ENCODE results near the gene OMP.

The OMP gene

DNA sequence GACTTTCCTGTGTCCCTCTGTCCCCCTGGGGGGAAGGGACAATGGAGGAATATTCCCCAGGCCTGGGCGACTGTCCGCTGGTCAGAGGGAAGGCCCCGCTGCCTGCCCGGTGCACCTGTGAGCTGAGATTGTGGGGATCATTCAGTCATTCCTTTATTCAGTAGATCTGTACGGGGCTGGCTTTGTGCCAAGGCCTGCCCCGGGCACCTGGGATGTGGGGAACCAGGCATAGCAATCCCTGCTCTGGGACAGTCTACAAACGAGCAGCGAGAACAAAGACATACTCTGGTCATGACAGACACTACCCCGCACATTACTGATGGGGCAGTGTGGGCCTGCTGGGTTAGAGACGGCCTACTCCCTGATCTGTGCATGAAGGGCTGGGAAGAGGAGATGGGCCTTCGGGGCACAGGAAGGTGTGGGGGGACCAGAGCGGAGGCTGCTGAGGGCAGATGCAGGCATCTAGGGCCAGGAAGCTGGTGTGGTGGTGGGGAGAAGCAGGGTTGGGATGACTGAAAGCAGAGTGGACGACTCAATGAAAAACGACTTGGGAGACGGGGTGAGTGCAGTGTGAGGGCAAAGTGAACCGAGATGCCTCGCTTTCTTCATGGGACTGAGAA lies 23.6 kb downstream of the OMP start:
- no peak for DNase-seq

DNA sequence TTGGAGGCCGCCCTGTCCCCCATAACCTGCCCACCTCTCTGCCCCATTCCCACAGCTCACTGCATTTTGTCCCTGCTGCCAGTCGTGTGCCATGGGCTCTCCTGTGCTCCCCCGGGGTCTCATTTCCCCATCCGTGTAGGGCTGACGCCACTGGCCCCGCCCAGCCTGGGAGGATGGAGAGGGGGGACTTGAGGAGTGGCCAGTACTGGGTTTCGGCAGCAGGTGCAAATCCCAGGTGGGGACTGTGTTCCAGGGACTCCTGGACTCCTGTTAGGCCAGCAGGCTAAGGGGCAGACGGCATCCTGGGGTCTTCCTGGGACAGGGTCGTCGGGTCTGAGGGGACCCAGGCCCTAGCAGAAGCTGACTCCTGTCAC lies 24.2 kb downstream of the OMP start:
- DNase-seq = no peak

DNA sequence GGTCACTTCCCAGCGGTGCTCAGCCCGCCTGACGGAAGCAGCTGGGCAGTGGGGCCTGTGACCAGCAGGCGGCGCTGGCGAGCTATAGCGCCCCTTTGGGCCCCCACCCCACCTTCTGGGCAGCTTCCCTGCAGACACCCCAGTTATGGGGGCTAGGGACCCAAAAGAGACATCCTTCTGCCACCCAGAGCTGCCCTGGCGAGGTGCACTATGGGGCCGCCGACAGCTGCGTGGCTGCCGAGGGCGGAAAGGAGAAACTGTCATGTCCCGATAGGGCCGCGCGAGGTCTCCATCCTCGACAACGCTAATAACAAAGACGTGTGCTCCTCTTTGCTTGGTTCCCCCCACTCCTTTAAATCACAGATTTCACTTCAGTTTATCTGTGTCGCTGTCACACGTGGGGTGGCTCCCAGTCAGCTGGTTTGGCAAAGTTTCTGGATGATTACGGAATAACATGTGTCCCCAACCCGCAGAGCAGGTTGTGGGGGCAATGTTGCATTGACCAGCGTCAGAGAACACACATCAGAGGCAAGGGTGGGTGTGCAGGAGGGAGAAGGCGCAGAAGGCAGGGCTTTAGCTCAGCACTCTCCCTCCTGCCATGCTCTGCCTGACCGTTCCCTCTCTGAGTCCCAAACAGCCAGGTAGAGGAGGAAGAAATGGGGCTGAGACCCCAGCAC lies 24.7 kb downstream of the OMP start:
- no peak for DNase-seq

DNA sequence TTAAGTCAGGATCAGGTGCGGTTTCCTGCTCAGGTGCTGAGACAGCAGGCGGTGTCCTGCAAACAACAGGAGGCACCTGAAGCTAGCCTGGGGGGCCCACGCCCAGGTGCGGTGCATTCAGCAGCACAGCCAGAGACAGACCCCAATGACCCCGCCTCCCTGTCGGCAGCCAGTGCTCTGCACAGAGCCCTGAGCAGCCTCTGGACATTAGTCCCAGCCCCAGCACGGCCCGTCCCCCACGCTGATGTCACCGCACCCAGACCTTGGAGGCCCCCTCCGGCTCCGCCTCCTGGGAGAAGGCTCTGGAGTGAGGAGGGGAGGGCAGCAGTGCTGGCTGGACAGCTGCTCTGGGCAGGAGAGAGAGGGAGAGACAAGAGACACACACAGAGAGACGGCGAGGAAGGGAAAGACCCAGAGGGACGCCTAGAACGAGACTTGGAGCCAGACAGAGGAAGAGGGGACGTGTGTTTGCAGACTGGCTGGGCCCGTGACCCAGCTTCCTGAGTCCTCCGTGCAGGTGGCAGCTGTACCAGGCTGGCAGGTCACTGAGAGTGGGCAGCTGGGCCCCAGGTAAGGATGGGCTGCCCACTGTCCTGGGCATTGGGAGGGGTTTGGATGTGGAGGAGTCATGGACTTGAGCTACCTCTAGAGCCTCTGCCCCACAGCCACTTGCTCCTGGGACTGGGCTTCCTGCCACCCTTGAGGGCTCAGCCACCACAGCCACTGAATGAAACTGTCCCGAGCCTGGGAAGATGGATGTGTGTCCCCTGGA lies 25.5 kb downstream of the OMP start, which contains the start of gene MYO7A:
Gene MYO7A (plus strand): TSS at position 327 of the 772 bp plus-strand sequence. CDS start 2,389 bp downstream, outside the sequence.
- DNase-seq = no peak

DNA sequence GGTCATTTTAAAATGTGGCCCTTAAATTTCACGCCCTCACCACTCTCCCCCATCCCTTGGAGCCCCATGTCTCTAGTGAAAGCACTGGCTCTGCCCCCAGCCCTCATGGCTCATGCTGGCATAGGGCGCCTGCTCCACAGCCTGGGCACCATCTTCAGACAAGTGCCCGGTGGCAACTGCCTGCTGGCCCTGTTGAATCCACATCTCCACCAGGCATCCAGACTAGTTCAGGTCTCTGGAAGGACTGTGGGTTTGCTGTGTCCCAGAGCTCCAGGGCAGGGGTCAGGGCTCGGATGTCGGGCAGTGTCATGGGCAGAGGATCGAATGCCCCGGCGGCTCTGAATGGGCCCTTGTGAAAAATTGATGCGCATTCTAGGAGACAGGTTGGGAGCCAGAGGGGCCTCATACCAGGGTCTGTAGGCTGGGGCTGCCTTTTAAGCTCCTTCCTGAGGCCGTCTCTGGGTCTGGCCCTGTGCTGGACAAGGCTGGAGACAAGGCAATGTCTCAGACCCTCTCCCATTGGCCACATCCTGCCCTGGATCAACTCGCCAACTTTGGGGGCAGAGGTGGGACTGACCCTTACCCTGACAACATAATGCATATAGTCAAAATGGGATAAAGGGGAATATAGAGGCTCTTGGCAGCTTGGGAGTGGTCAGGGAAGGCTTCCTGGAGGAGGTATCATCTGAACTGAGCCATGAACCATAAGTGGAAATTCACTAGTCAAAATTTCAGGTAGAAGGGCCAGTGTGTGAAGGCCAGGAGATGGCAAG lies 26.6 kb downstream of the OMP start:
- no peak for DNase-seq

DNA sequence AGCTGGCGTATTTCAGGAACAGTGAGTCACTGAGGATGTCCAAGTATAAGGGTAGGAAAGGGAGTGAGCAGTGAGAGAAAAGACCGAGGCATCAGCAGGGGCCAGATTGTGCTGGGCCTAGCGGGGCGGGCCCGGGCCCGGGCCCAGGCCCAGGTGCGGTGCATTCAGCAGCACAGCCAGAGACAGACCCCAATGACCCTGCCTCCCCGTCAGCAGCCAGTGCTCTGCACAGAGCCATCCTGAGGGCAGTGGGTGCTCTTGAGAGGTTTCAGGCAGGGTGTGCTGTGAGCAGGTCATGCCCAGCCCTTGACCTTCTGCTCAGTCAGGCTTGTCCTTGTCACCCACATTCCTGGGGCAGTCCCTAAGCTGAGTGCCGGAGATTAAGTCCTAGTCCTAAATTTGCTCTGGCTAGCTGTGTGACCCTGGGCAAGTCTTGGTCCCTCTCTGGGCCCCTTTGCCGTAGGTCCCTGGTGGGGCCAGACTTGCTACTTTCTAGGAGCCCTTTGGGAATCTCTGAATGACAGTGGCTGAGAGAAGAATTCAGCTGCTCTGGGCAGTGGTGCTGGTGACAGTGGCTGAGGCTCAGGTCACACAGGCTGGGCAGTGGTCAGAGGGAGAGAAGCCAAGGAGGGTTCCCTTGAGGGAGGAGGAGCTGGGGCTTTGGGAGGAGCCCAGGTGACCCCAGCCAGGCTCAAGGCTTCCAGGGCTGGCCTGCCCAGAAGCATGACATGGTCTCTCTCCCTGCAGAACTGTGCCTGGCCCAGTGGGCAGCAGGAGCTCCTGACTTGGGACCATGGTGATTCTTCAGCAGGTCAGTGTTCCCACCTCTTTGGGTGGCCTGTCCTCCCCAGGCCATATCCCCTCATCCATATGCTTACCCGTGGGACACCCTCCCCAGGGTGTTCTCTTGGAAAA lies 27.5 kb downstream of the OMP start:
- DNase-seq = no peak

DNA sequence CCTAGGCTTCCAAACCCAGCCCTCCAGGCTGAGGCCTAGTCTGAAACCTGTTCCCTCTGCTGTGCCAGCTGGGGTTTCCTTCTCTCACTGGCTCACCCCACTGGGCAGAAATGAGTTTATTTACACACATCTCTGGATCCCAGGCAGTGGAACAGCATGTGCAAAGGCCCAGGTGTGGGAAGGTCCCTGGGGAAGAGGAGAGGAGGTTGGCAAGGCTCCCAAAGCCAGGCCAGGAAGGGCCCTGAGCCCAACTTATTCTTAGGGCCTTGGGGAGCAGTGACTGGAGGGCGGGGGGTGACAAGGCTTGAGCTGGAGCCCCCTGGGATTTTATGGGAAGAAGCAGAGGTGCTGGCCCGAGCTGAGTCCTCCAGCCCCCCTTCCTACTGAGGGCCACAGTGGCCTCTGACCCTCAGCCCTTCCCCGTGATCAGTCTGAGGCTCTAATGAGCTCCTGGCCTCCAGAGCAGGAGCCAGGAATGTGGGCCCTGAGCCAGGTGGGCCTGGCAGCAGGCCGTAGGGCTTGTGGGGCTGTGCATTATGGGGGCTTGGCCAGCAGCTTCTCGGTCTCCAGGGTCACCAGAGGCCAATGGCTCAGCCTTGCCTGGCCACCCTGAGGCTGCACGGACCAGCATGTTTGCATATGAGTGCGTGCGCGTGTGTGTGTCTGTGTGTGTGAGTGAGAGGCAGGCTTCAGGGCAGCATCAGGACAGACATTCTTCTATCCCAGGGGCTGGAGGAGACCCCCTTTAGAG lies 28.3 kb downstream of the OMP start:
- DNase-seq = no peak

DNA sequence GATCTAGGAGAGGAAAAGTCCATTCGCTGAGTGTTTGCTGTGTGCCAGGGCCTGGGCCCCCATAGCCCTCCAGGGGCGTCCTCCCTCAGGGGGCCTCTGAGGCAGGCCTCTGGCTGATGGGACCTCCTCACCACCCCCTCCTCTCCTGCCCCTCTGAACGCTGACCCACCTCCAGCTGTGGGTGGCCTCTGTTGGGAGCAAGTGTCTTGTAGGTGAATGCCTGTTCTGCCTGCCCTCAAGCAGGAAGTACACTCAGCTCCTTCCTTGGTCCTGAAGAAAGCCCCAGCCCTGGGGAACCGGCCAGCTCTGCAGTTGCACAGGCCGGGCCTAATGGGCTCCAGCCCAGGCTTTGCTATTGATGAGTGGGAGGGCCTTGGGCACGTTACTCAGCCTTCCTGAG lies 28.9 kb downstream of the OMP start:
- DNase-seq = no peak

DNA sequence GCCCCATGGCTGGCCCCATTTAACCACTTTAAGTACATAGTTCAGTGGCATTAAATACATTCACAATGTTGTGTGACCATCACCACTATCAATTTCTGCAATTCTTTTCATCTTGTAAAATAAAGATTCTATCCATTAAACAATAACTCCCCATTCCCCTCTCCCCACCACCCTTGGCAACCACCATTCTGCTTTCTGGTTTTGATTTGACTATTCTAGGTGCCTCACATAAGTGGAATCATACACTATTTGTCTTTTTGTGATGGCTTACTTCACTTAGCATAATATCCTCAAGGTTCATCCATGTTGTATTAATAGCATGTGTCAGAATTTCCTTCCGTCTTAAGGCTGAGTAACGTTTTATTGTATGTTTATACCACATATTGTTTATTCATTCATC lies 32.4 kb downstream of the OMP start:
- no peak for DNase-seq

DNA sequence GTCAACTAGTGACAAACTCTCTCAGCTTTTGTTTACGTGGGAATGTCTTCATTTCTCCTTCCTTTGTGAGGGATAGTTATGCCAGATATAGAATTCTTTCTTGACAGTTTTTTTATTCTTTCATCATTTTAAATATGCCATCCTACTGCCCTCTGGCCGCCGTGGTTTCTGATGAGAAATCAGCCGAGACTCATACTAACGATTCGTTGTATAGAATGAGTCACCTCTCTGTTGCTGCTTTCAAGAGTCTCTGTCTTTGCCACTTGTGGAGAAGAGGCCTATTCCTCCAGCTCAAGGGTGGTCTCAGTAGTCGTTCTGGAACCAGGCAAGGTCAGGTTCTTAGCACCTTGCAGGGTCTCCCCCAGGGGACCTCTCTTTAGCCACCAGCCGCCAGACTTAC lies 33.4 kb downstream of the OMP start:
- DNase-seq = no peak

DNA sequence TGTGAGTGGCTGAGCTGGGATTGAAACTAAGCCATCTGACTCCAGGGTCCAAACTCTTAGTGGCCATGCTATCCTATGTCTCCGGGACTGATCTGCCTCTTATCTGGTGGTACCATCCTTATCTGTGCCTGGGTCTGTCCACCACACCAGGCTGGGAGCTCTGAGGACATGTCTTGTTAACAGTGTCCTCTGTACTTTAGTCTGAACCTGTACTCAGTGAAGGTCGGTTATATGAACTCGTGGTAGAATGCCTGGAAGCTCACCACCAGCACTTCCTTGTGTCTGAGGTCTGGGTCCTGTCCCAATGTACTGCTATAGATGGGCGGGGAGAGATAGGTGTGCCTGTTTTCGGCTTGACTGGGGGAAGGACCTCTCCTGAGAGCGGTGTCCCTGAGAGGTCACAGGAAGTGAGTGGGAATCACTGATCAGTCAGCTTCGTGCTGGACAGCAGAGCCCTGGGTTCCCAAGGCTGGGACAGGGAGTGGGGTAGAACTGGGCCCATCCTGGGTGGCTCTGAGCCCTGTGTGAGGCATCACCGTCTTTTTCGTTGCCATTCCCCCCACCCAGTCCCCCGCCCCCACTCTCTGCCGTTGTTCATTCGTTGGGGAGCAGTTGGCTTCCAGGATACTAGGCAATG lies 34.3 kb downstream of the OMP start:
- DNase-seq = no peak

DNA sequence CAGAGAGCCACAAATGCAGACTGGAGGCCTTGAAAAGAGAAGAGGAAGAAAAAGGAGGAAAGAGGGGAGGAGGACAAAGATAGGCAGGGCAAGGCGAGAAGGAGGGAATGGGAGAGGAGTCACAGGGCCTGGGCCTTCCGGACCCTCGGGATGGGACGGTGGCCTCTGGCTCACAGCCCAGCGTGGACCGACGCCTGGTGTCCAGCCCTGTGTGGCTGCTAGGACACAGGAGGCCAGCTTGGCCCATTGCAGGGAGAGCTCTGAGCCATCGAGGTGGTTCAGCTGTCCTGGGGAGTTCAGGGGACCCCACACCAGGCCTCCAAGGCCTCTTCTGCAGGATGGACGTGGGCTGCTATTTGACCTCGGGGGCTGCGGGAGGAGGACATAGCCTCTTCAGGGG lies 34.8 kb downstream of the OMP start:
- no peak for DNase-seq

DNA sequence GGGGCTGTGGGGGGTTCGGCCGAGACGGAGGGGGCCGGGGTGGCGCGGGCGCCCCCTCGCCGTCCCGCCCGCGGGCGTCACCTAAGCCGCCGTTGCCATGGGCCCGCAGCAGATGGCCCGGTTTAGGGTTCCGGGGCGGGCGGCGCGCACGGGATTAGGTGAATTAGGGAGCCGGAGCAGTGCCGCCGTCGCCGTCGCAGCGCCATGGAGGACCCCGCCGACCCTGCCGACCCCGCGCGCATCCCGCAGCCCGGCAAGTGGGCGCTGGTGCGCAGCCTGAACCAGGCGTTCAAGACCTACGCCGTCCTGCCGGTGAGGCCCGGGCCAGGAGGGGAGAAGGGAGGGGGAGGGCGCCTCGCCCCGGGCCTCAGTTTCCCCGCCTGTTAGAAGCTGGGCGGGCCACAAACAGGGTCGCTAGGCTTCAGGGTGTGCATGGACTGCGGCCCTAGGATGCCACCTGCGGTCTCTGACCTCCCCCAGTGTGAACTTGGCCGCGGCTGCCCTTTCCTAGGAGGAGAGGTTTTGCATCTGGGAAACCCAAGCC lies 35.5 kb downstream of the OMP start:
- no peak for DNase-seq

DNA sequence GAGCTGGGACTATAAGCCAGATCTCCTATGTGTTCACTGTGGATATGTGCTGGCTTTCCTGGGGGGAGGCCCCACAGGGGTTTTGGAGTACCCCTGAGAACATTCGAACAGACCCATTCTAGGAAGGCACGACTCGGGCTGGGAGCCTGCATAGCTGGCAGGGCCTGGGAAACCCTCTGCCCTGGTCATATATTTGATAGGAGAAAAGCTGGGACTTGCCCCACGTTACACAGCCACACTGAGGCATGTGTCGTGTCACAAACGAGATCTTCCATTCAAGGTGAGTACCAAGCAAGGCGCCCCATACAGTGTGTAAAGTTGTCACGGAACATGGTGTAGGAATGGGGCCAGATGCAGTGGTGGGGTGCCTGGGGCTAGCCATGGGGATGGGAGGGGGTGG lies 36.6 kb downstream of the OMP start:
- no peak for DNase-seq

DNA sequence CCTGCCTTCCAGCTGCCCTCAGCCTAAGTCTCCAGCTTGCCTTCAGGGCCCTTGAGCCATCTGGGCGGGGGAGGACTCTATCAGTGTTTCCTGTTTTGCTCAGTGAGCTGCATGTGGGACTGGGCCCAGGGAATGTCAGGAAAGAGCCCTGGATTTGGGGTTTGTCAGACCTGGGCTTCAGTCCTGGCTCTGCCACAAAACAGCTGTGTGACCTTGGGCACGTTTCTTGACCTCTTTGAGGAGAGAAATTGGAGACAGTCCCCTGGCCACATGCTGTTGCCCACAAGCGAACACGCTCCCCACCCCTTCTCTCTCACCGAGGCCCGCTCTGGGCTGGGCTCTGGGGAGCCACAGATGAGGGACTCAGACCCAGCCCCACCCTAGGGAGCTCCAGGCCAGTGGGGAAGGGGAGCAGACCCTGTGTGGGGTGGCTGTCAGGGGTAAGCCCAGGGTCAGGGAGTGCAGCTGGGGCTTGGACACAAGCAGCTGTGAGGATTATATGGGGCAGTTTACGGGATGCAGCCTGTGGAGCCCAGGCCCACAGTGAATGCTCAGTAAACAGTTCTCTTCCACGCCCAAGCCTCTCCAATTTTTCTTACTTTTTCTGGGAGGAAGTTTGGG lies 37.7 kb downstream of the OMP start:
- DNase-seq = no peak

DNA sequence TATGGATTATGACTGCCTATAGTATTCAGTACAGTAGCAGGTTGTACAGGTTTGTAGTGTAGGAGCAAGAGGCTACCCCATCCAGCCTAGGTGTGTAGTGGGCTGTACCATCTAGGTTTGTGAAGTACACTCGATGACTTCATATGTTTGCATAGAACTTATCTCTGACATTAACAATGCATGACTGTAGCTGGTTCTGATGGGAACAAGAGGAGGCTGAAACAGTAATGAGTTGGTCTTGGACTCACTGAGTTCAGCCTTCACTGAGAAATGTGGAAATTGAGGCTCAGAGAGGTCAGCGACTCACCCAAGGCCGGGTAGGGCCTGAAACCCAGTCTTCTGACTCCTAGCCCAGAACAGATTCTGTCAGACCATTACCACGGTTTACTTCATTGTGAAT lies 38.4 kb downstream of the OMP start:
- DNase-seq = no peak

DNA sequence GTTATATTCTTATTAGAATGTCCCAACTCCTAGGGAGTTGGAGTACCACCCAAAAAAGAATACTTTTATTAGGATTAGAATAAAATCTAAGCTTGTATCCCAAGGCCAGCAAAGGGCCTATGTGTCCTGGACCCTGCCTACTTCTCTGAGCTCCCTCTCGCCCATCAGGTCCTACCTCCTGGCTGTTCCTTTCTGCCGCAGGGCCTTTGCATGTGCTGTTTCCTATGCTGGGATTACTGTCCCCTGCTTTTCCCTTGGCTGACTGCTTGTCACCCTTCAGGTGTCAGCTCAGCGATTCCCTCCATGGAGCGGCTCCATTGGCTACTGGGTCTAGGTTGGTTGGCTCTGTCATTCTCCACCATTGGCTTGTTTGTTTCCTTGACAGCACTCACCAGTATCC lies 38.8 kb downstream of the OMP start:
- no peak for DNase-seq

DNA sequence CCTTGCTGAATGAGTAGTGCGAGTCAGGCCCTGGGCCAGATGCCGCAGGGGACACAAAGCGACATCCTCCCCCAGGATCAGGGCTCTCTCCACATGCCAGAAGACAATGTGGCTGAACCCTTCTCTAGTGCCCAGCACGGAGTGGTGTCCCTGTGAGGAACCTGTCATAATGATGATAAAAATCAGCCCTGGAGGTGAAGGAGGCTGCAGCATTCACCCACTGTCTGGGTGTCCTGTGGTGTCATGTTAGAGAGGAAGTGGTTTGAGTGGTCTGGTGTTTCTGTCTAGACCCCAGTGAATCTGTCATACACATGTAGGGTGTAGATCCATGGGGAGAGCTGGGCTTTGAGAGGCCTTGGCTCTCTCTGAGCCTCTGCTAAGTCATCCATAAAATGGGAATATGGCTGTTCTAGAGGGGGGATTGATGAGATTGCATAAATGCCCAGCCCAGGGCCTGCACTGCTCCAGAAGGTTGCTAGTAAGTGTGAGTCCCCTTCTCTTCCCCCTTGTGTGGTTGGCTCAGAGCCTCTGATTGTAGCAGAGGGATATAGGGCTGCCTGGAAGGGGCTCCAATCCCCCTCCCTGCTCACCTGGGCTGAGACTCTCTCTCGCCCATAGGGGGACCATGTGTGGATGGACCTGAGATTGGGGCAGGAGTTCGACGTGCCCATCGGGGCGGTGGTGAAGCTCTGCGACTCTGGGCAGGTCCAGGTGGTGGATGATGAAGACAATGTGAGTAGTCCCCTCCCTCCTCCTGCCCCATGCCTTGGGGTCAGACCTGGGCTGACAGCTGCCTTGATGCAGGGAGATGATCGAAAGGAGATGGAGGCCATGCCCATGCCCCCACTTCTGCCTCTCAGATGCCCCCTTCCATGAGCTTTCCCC lies 39.7 kb downstream of the OMP start:
- DNase-seq = no peak

DNA sequence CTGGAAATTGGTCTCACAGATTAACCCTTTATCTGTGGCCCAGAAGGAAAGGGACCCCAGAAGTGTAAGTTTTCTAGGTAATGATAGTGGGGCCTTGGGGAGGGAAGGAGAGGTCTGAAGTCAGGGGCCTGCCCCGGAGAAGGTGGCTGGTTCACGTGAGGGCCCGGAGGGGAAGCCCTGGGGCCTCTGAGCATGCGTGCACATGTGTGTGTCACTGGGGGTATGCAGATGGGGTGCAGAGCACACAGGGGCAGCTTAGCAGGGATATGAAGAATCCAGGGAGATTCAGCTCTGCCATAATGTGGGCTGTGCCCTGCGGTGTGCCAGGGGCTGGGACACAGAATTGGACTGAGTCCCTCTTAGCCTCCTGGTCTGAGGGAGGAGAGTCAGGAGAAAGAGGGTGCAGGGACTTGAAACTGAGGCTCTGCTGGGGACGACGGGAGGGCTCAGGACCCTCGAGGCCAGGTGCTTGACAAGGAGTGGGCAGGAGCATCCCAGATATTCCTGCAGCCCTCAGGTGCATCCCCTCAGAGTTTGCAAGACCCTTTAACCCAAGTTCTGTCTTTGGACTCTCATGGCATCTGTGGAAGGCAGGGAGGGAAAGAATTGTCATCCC lies 40.9 kb downstream of the OMP start:
- no peak for DNase-seq

Measured in DMS 273 treated with DMSO at 0.1 percent for 48 hours (cell line).